Natural killer cell (primary cell): ENCODE measurements around the gene TANGO2. TPM values are rescaled to one million over a fixed set of nuclear protein-coding genes. Genes with fewer than 3 reads are reported as not detected.

Experiments used
- ATAC-seq, 3 donors: fragments of 150-1000 bp in 2 of 3; fragments of 200-7000 bp in 1 of 3; cut with Tn5 transposase; 1 replicate in 1 of 3; 2 replicates in 2 of 3; pipeline ENCODE4 v1.10.0; 2021; ENCODE audit warnings: mild to moderate bottlenecking in 2 of 3, moderate library complexity in 2 of 3
- DNase-seq, 2 donors: peaks; one replicate each; pipeline versions ENCODE4 v3.0.0 to v3.0.0-alpha.2; 2013 to 2021; ENCODE audit warnings: mixed read lengths in 1 of 2
- H3K27ac ChIP-seq: one replicate; pipeline ENCODE4 v1.5.1; 2013; ENCODE audit warnings: mild to moderate bottlenecking, low read length
- H3K27me3 ChIP-seq: one replicate; pipeline ENCODE4 v1.6.1; 2013; ENCODE audit warnings: low read length; ENCODE audit not compliant: control insufficient read depth, insufficient read depth
- H3K36me3 ChIP-seq: one replicate; pipeline ENCODE4 v1.6.1; 2013; ENCODE audit warnings: low read length; ENCODE audit not compliant: control insufficient read depth, insufficient read depth
- H3K4me1 ChIP-seq: one replicate; pipeline ENCODE4 v1.6.1; 2013; ENCODE audit warnings: low read length; ENCODE audit not compliant: control insufficient read depth, insufficient read depth
- H3K4me3 ChIP-seq: one replicate; pipeline ENCODE4 v1.5.1; 2013; ENCODE audit warnings: low read length
- H3K9me3 ChIP-seq: one replicate; pipeline ENCODE4 v1.6.1; 2013; ENCODE audit warnings: low read length; ENCODE audit not compliant: control insufficient read depth, insufficient read depth
- H3K27ac Mint-ChIP-seq, 2 donors: one replicate each; pipeline ENCODE4 v1.8.0; 2022; ENCODE audit warnings: mild to moderate bottlenecking in 2 of 2, mixed read lengths in 2 of 2, moderate library complexity in 1 of 2
- H3K27me3 Mint-ChIP-seq, 2 donors: one replicate each; pipeline ENCODE4 v1.8.0; 2022; ENCODE audit warnings: low read depth in 2 of 2, mixed read lengths in 2 of 2
- H3K36me3 Mint-ChIP-seq: one replicate; pipeline ENCODE4 v1.8.0; 2022; ENCODE audit warnings: mixed read lengths
- H3K4me1 Mint-ChIP-seq, 2 donors: one replicate each; pipeline ENCODE4 v1.8.0; 2022; ENCODE audit warnings: mixed read lengths in 2 of 2
- H3K4me3 Mint-ChIP-seq: one replicate; pipeline ENCODE4 v1.8.0; 2022; ENCODE audit warnings: mild to moderate bottlenecking, moderate library complexity, mixed read lengths
- H3K9me3 Mint-ChIP-seq, 2 donors: one replicate each; pipeline ENCODE4 v1.8.0; 2022; ENCODE audit warnings: mixed read lengths in 2 of 2
- WGBS: methylation state at CpG from one replicate; pipeline ENCODE4 v1.1.7; 2013; ENCODE audit warnings: missing lambda C conversion rate; ENCODE audit not compliant: insufficient coverage; 5-methylcytosine and 5-hydroxymethylcytosine counted together
- intact Hi-C: fragments of 100-400 bp; cut with micrococcal nuclease; formaldehyde crosslinking; loops from one replicate; pipeline ENCODE4 v1.14.2; 2022
- total RNA-seq, 4 donors: library from RNA; stranded (reverse); fragments of 120-200 nt in 1 of 4; gene quantifications; one replicate each; pipeline versions ENCODE4 v1.2.3 to v1.2.4, GENCODE V29; 2013 to 2022
- TF ChIP-seq, protein P1 (sequence below): fragments of 200-600 bp; IDR thresholded peaks from one replicate; pipeline ENCODE4 v1.8.0; 2022; ENCODE audit warnings: antibody characterized with exemption

The TANGO2 gene
- total RNA-seq, 3 donors from 2014 or later (not counting 1 experiment from before 2014, with no cell fraction given) = 33.3 to 53.0 (median 46.2) TPM

DNA sequence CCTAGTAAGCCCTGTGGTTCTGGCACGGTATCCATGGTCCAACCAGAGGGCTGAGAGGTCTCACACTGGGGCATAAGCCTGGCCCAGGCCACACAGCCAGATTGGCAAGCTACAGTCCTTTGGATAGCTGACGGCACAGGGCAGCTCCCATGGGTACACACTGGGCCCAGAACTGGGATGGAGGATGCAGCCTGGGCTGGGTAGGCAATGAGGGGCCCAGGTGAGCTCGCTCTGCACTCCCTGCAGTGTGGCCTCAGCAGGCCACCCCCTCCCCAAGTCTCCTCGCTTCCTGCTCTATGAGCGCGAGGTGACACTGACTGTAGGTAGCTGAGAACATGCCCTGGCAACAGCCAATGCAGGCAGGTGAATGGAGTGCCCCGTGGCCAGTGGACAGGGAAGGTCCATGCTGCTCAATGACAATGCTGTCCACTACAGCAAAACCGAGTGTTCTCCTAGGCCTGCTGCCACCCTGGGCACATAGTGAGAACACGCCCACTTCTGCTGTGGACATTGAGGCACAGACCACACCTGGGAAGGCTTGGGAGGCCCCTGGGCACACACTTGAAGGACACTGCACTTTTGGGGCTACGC, 8.1 kb upstream of the TANGO2 start:
- no peak overlapping the region for H3K4me3 Mint-ChIP-seq
- intact Hi-C loops = loop anchor here (1.0 kb wide), 1 partner anchor 43 kb away; no protein-coding TSS in a partner anchor

DNA sequence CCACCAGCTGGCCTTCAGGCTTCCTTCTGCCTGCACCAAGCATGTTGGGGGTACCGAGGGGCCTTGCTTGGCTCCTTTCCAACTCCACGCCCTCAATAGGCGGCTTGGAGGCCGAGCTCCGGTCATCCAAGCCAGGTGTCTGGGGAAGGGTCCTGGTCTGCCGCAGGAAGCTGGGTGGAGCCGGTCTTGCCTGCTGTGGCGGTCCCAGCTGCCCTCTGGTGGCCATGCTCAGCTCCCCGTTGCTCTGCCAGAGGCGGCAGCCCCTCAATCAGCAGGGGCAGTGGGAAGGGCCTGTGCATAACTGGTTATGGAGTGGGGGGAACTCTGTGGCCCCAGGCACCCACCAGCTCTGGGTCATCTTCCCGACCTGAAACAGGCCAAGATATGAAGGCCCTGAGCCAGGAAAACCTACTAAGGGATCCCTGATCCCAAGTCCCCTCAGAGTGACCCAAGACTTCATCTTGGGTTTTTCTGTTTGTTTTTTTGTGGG, 7.5 kb upstream of the TANGO2 start:
- Mint-ChIP-seq H3K4me3 (no peak overlapping the region), H3K27me3 (no peaks in the 10 kb centered on the region), H3K36me3 (no peaks in the 10 kb centered on the region), H3K9me3 (no peaks in the 10 kb centered on the region), H3K4me1 (peaks cover 14 to 33% of the 10 kb centered on the region in 2 donors), H3K27ac (no peak overlapping the region)
- ATAC-seq = peak in 2 of 3 donors; percentile 25 to 27
- H3K27me3 ChIP-seq = no peaks in the 10 kb centered on the region
- TF ChIP-seq, protein P1, sequence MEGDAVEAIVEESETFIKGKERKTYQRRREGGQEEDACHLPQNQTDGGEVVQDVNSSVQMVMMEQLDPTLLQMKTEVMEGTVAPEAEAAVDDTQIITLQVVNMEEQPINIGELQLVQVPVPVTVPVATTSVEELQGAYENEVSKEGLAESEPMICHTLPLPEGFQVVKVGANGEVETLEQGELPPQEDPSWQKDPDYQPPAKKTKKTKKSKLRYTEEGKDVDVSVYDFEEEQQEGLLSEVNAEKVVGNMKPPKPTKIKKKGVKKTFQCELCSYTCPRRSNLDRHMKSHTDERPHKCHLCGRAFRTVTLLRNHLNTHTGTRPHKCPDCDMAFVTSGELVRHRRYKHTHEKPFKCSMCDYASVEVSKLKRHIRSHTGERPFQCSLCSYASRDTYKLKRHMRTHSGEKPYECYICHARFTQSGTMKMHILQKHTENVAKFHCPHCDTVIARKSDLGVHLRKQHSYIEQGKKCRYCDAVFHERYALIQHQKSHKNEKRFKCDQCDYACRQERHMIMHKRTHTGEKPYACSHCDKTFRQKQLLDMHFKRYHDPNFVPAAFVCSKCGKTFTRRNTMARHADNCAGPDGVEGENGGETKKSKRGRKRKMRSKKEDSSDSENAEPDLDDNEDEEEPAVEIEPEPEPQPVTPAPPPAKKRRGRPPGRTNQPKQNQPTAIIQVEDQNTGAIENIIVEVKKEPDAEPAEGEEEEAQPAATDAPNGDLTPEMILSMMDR = peak; percentile 74
- WGBS = 17% methylated on average over 11 of the region's 11 CpGs
- no peak overlapping the region for H3K4me3 ChIP-seq
- intact Hi-C loops = loop anchor here (1.0 kb wide), 1 partner anchor 43 kb away; no protein-coding TSS in a partner anchor
- peak; percentile 52 to 58 for DNase-seq
- no peaks in the 10 kb centered on the region for H3K9me3 ChIP-seq
- H3K4me1 ChIP-seq = peaks cover 51% of the 10 kb centered on the region
- H3K36me3 ChIP-seq = no peaks in the 10 kb centered on the region
- no peak overlapping the region for H3K27ac ChIP-seq

More for the DNA sequence above, 8.1 kb upstream of the TANGO2 start:
- Histone ChIP-seq H3K9me3 (no peaks in the 10 kb centered on the region), H3K4me3 (no peak overlapping the region), H3K27ac (no peak overlapping the region), H3K4me1 (peaks cover 51% of the 10 kb centered on the region), H3K27me3 (no peaks in the 10 kb centered on the region), H3K36me3 (no peaks in the 10 kb centered on the region)
- Mint-ChIP-seq H3K36me3 (no peaks in the 10 kb centered on the region), H3K4me1 (peaks cover 15 to 33% of the 10 kb centered on the region in 2 donors), H3K27me3 (no peaks in the 10 kb centered on the region), H3K9me3 (no peaks in the 10 kb centered on the region), H3K27ac (no peak overlapping the region)
- TF ChIP-seq, protein P1 = no peak
- 88% methylated on average over 10 of the region's 10 CpGs for WGBS
- no peak for DNase-seq
- no peak for ATAC-seq

DNA sequence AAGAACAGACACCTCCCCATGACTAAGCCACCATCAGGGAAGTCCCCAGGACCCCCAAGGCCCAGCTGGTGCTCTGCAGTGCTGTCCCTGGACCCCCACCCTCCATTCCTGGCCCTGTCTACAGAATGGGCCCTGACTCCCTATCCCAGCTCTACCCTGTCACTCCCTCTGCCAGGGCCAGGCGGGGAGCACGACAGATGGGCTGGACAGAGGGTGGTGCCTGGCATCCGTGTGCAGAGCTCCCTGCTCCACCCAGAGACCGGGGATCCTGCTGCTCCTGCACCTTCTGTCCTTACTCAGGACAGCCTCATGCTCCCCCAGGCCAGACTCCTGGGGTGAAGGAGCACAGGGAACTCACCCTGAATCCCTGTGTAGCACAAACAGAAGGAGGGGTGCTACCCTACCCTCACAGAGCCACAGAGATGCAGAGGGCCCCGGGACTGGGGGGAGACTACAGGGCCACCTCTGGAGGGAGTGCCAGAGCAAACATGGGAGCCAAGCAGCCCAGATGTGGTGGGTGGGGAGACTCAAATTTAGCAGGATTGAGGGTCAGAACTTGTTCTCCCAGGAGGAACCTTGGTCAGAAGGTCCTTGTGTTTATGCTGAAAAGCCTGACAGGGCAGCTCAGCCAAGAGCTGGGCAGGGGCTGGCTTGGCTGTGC, 6.3 kb upstream of the TANGO2 start:
- WGBS = 91% methylated on average over 5 of the region's 5 CpGs
- H3K4me1 ChIP-seq = peaks cover 51% of the 10 kb centered on the region
- TF ChIP-seq, protein P1 = no peak
- no peak overlapping the region for H3K4me3 ChIP-seq
- Mint-ChIP-seq H3K4me3 (peak overlapping the region; percentile 62), H3K36me3 (no peaks in the 10 kb centered on the region), H3K27me3 (no peaks in the 10 kb centered on the region), H3K4me1 (peaks cover 11 to 33% of the 10 kb centered on the region in 2 donors), H3K27ac (no peak overlapping the region), H3K9me3 (no peaks in the 10 kb centered on the region)
- intact Hi-C loops = no loop called here
- no peaks in the 10 kb centered on the region for H3K27me3 ChIP-seq
- no peaks in the 10 kb centered on the region for H3K36me3 ChIP-seq
- no peaks in the 10 kb centered on the region for H3K9me3 ChIP-seq
- ATAC-seq = no peak
- DNase-seq = no peak
- H3K27ac ChIP-seq = no peak overlapping the region
